Neural cell (in vitro differentiated cells): Measurements from ENCODE around the gene PRKG1. TPM values are rescaled to one million over a fixed set of nuclear protein-coding genes. Genes with fewer than 3 reads are reported as not detected.

ENCODE experiments used
- H2AFZ ChIP-seq: fragments of 200-600, 300-800 bp; sonication (generic), shearing (Covaris generic); 2 replicates; pipeline ENCODE4 v1.6.0; 2014; ENCODE audit warnings: low read depth, mild to moderate bottlenecking, antibody characterized with exemption, low read length, moderate library complexity
- H3F3A ChIP-seq: fragments of 200-600 bp; shearing (Covaris generic); 2 replicates; pipeline ENCODE4 v1.6.1; 2016; ENCODE audit warnings: mild to moderate bottlenecking, moderate library complexity, mixed read lengths, antibody characterized with exemption, low read length; ENCODE audit not compliant: insufficient read depth, poor library complexity, severe bottlenecking
- H3K27ac ChIP-seq: fragments of 200-600, 300-800 bp; sonication (generic), shearing (Covaris generic); 2 replicates; pipeline ENCODE4 v1.5.1; 2014; ENCODE audit warnings: mild to moderate bottlenecking, low read length, moderate library complexity
- H3K27me3 ChIP-seq: fragments of 300-800, 200-600 bp; sonication (generic), shearing (Covaris generic); 2 replicates; pipeline ENCODE4 v1.6.0; 2014; ENCODE audit warnings: mild to moderate bottlenecking, low read depth, low read length, moderate library complexity; ENCODE audit not compliant: insufficient read depth
- H3K36me3 ChIP-seq: fragments of 300-800, 200-600 bp; sonication (generic), shearing (Covaris generic); 2 replicates; pipeline ENCODE4 v1.5.1; 2014; ENCODE audit warnings: mild to moderate bottlenecking, antibody characterized with exemption, low read length, moderate library complexity; ENCODE audit not compliant: insufficient read depth
- H3K4me2 ChIP-seq: fragments of 300-800, 200-600 bp; sonication (generic), shearing (Covaris generic); 2 replicates; pipeline ENCODE4 v1.6.0; 2014; ENCODE audit warnings: mild to moderate bottlenecking, low read length
- H3K4me3 ChIP-seq: fragments of 300-800, 200-600 bp; sonication (generic), shearing (Covaris generic); 2 replicates; pipeline ENCODE4 v1.5.1; 2014; ENCODE audit warnings: mild to moderate bottlenecking, low read length, moderate library complexity
- H3K79me2 ChIP-seq: fragments of 200-600 bp; shearing (Covaris generic); replicated peaks from 2 replicates; pipeline ENCODE4 v1.6.0; 2014; ENCODE audit warnings: mild to moderate bottlenecking, low read length, moderate library complexity; ENCODE audit not compliant: insufficient read depth
- H3K9ac ChIP-seq: fragments of 300-800, 200-600 bp; sonication (generic), shearing (Covaris generic); 2 replicates; pipeline ENCODE4 v1.6.1; 2016; ENCODE audit warnings: mild to moderate bottlenecking, low read length, mixed read lengths
- H3K9me2 ChIP-seq: fragments of 200-600 bp; shearing (Covaris generic); 2 replicates; pipeline ENCODE4 v1.6.1; 2016; ENCODE audit warnings: mild to moderate bottlenecking, low read length, mixed read lengths; ENCODE audit not compliant: insufficient read depth
- H3K9me3 ChIP-seq: fragments of 200-600, 300-800 bp; sonication (generic), shearing (Covaris generic); 2 replicates; pipeline ENCODE4 v1.6.1; 2016; ENCODE audit warnings: mild to moderate bottlenecking, mixed run types, low read length, moderate library complexity, mixed read lengths
- H4K20me1 ChIP-seq: fragments of 200-600 bp; shearing (Covaris generic); 2 replicates; pipeline ENCODE4 v1.6.1; 2016; ENCODE audit warnings: mild to moderate bottlenecking, mixed run types; ENCODE audit not compliant: insufficient read depth
- CTCF ChIP-seq: fragments of 450-650 bp; IDR thresholded peaks from 2 replicates; pipeline ENCODE4 v1.5.1; 2014; ENCODE audit warnings: antibody characterized with exemption, mild to moderate bottlenecking, moderate library complexity; ENCODE audit not compliant: poor library complexity, severe bottlenecking
- EP300 ChIP-seq: fragments of 450-650 bp; conservative IDR thresholded peaks from 2 replicates; pipeline ENCODE4 v1.6.1; 2014; ENCODE audit warnings: antibody characterized with exemption, mild to moderate bottlenecking, moderate library complexity; ENCODE audit not compliant: poor library complexity, severe bottlenecking
- EZH2 ChIP-seq: fragments of 200-600, 300-800 bp; shearing (Covaris generic), sonication (generic); IDR thresholded peaks from 2 replicates; pipeline ENCODE4 v1.6.1; 2014; ENCODE audit warnings: antibody characterized with exemption, low read length, borderline replicate concordance, mild to moderate bottlenecking; ENCODE audit not compliant: insufficient read depth, poor library complexity, severe bottlenecking
- MXI1 ChIP-seq: fragments of 450-650 bp; conservative IDR thresholded peaks from 2 replicates; pipeline ENCODE4 v1.6.1; 2014; ENCODE audit warnings: antibody characterized with exemption, mild to moderate bottlenecking; ENCODE audit not compliant: poor library complexity, severe bottlenecking
- POLR2AphosphoS5 ChIP-seq: IDR thresholded peaks from 2 replicates; pipeline ENCODE4 v1.6.1; 2012
- RAD21 ChIP-seq: fragments of 450-650 bp; conservative IDR thresholded peaks from 2 replicates; pipeline ENCODE4 v1.6.1; 2014; ENCODE audit warnings: antibody characterized with exemption, mild to moderate bottlenecking, moderate library complexity
- REST ChIP-seq: IDR thresholded peaks from 2 replicates; pipeline ENCODE4 v1.6.1; 2012; ENCODE audit warnings: borderline replicate concordance
- SMC3 ChIP-seq: fragments of 450-650 bp; conservative IDR thresholded peaks from 2 replicates; pipeline ENCODE4 v1.6.1; 2014; ENCODE audit warnings: antibody characterized with exemption, mild to moderate bottlenecking, moderate library complexity; ENCODE audit not compliant: poor library complexity
- TAF1 ChIP-seq: IDR thresholded peaks from 2 replicates; pipeline ENCODE4 v1.6.1; 2012; ENCODE audit warnings: low read depth
- polyA plus RNA-seq: library from polyadenylated mRNA; depleted of rRNA; stranded (reverse); fragments of >200 nt; gene quantifications from 2 replicates; pipeline ENCODE4 v1.2.3, GENCODE V29; 2014

The PRKG1 gene
- polyA plus RNA-seq, 1 donor from 2014 or later, result 2.2 TPM

- no peak overlapping the region for H3K4me2 ChIP-seq
- H3K27me3 ChIP-seq, result no peaks in the 10 kb centered on the region
- no peaks in the 10 kb centered on the region for H4K20me1 ChIP-seq
- no peaks in the 10 kb centered on the region for H3K36me3 ChIP-seq
- H3K4me3 ChIP-seq, result no peak overlapping the region
- H3K9me3 ChIP-seq, result no peaks in the 10 kb centered on the region
- TF ChIP-seq CTCF (no peak), EP300 (no peak), EZH2 (no peak), REST (no peak), SMC3 (no peak), POLR2AphosphoS5 (no peak), TAF1 (no peak), RAD21 (no peak), MXI1 (no peak)
- H3K9me2 ChIP-seq, result no peaks in the 10 kb centered on the region
- H3K27ac ChIP-seq, result no peak overlapping the region
- no peaks in the 10 kb centered on the region for H3F3A ChIP-seq
- H3K9ac ChIP-seq, result no peak overlapping the region
- H3K79me2 ChIP-seq, result no peaks in the 10 kb centered on the region
- H2AFZ ChIP-seq, result no peak overlapping the region
Observed at GRCh38 chr10:51364674-51365073, 290.4 kb downstream of the PRKG1 start.

GRCh38 chr10:51366044-51366443 lies 291.8 kb downstream of the PRKG1 start:
- Histone ChIP-seq H3K9ac (no peak overlapping the region), H3K9me3 (no peaks in the 10 kb centered on the region), H3K27me3 (no peaks in the 10 kb centered on the region), H3F3A (no peaks in the 10 kb centered on the region), H3K4me3 (no peak overlapping the region), H3K27ac (no peak overlapping the region), H4K20me1 (no peaks in the 10 kb centered on the region), H3K79me2 (no peaks in the 10 kb centered on the region), H3K36me3 (no peaks in the 10 kb centered on the region), H2AFZ (no peak overlapping the region), H3K4me2 (no peak overlapping the region), H3K9me2 (no peaks in the 10 kb centered on the region)
- no peak for TF ChIP-seq CTCF
- no peak for TF ChIP-seq REST
- no peak for TF ChIP-seq SMC3
- no peak for TF ChIP-seq EP300
